Lower leg skin (tissue), 3 donors: ENCODE data around the gene MORC4.

Experiments
- POLR2A ChIP-seq, 2 donors: fragments of 450-650 bp; IDR thresholded peaks; one replicate each; pipeline ENCODE4 v1.6.1; 2016 to 2017; ENCODE audit warnings: antibody characterized with exemption in 2 of 2, mild to moderate bottlenecking in 1 of 2, moderate library complexity in 1 of 2
- TF ChIP-seq, protein P1 (sequence below), 3 donors: fragments of 450-650 bp; IDR thresholded peaks; one replicate each; pipeline ENCODE4 v1.5.1; 2016; ENCODE audit warnings: antibody characterized with exemption in 3 of 3, mild to moderate bottlenecking in 3 of 3, moderate library complexity in 2 of 3

GRCh38 chrX:106894392-106894909, 105.6 kb downstream of the MORC4 start:
- no peak for TF ChIP-seq POLR2A (IDR thresholded peaks at IDR 0.05)
- TF ChIP-seq, protein P1, sequence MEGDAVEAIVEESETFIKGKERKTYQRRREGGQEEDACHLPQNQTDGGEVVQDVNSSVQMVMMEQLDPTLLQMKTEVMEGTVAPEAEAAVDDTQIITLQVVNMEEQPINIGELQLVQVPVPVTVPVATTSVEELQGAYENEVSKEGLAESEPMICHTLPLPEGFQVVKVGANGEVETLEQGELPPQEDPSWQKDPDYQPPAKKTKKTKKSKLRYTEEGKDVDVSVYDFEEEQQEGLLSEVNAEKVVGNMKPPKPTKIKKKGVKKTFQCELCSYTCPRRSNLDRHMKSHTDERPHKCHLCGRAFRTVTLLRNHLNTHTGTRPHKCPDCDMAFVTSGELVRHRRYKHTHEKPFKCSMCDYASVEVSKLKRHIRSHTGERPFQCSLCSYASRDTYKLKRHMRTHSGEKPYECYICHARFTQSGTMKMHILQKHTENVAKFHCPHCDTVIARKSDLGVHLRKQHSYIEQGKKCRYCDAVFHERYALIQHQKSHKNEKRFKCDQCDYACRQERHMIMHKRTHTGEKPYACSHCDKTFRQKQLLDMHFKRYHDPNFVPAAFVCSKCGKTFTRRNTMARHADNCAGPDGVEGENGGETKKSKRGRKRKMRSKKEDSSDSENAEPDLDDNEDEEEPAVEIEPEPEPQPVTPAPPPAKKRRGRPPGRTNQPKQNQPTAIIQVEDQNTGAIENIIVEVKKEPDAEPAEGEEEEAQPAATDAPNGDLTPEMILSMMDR (IDR thresholded peaks at IDR 0.05): no peak
